ENCODE data around the gene KREMEN2. TPM values are rescaled to one million over a fixed set of nuclear protein-coding genes. Genes with fewer than 3 reads are reported as not detected.

KREMEN2 gene
- polyA plus RNA-seq, 3 donors, result 0.09 TPM; not detected in 2

DNA sequence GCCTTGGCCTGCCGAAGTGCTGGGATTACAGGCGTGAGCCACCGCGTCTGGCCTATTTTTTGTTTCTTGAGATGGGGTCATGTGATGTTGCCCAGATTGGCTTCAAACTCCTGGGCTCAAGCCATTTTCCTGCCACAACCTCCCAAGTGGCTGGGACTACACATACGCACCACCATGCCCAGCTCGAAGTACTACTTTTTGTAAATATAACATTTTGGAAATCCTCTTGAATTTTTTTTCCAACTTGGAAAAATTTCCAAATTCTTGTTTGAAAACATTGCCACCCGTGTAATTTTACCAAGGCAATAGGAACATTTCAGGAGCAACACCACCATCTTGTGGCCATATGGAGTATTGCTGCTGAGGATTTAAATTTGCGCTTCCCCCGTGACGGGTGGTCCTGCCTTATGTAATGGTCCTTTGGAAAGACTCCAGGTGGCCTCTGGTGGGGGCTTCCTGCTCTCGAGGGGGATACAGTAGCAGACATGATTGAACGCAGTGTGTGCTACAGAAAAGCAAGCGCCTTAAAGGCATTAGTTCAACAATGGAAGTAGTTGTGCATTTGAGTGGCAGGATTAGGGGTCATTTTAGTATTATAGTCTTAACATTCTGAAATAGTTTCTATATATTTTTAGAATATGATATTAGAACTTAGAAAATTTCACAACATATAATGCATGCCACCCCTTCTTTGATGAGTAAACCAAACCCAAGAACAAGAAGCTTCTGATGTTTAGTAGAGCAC is 44.4 kb upstream of the KREMEN2 start:
- WGBS (ENCODE audit: insufficient coverage), result 21% methylated on average over 8 of the region's 13 CpGs
- no peak overlapping the region for H3K4me3 ChIP-seq (replicated peaks in 1 of 3; ENCODE audit: low read depth in 2 of 3, low read length in 3 of 3)
- no peak overlapping the region for H3K4me3 Mint-ChIP-seq
- no peak overlapping the region for H3K9ac ChIP-seq (ENCODE audit: insufficient read depth, low read length, poor library complexity, severe bottlenecking)
- peaks cover 7 to 11% of the 10 kb centered on the region in 2 donors for H3K36me3 ChIP-seq (replicated peaks in 1 of 2; ENCODE audit: control insufficient read depth in 1 of 2, insufficient read depth in 2 of 2, low read length in 2 of 2)
- H4K20me1 ChIP-seq (ENCODE audit: insufficient read depth, low read length), result no peaks in the 10 kb centered on the region
- H3K4me2 ChIP-seq (replicated peaks; ENCODE audit: extremely low read depth, low read length, poor library complexity, severe bottlenecking), result no peak overlapping the region
- H3K27ac ChIP-seq (ENCODE audit: low read depth in 1 of 2, low read length in 2 of 2), result no peak overlapping the region
- H3K27me3 Mint-ChIP-seq (ENCODE audit: low read depth in 3 of 3), result peaks cover 0 to 3% (median 0%) of the 10 kb centered on the region in 3 donors
- H3K4me1 Mint-ChIP-seq, result peaks cover 15% of the 10 kb centered on the region
- peak; percentile 42 to 65 (median 61) for DNase-seq
- H3K9me3 ChIP-seq (replicated peaks in 1 of 2; ENCODE audit: control insufficient read depth in 1 of 2, insufficient read depth in 1 of 2, low read length in 2 of 2), result no peaks in the 10 kb centered on the region
- intact Hi-C loops (cut with micrococcal nuclease), result loop anchor here (2.0 to 10.0 kb wide), 4 partner anchors 15 to 205 kb away; no protein-coding TSS in a partner anchor
- H3K4me1 ChIP-seq (ENCODE audit: control insufficient read depth in 1 of 2, insufficient read depth in 2 of 2, low read length in 2 of 2), result peaks cover 9 to 15% of the 10 kb centered on the region in 2 donors
- H3K27me3 ChIP-seq (ENCODE audit: control insufficient read depth in 2 of 2, insufficient read depth in 2 of 2, low read length in 2 of 2), result no peaks in the 10 kb centered on the region
- peaks cover 23 to 60% of the 10 kb centered on the region in 2 donors for H3K36me3 Mint-ChIP-seq
- TF ChIP-seq, protein P1, sequence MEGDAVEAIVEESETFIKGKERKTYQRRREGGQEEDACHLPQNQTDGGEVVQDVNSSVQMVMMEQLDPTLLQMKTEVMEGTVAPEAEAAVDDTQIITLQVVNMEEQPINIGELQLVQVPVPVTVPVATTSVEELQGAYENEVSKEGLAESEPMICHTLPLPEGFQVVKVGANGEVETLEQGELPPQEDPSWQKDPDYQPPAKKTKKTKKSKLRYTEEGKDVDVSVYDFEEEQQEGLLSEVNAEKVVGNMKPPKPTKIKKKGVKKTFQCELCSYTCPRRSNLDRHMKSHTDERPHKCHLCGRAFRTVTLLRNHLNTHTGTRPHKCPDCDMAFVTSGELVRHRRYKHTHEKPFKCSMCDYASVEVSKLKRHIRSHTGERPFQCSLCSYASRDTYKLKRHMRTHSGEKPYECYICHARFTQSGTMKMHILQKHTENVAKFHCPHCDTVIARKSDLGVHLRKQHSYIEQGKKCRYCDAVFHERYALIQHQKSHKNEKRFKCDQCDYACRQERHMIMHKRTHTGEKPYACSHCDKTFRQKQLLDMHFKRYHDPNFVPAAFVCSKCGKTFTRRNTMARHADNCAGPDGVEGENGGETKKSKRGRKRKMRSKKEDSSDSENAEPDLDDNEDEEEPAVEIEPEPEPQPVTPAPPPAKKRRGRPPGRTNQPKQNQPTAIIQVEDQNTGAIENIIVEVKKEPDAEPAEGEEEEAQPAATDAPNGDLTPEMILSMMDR (IDR thresholded peaks at IDR 0.05), result peak; percentile 91
- H3K27ac Mint-ChIP-seq, result peak overlapping the region in 4 of 7 donors; percentile 35 to 82 (median 58)
- no peaks in the 10 kb centered on the region for H3K79me2 ChIP-seq (ENCODE audit: insufficient read depth, low read length)
- peaks cover 0 to 3% (median 0%) of the 10 kb centered on the region in 7 donors for H3K9me3 Mint-ChIP-seq
- H2AFZ ChIP-seq (ENCODE audit: insufficient read depth, low read depth, low read length, poor library complexity, severe bottlenecking), result no peak overlapping the region

DNA sequence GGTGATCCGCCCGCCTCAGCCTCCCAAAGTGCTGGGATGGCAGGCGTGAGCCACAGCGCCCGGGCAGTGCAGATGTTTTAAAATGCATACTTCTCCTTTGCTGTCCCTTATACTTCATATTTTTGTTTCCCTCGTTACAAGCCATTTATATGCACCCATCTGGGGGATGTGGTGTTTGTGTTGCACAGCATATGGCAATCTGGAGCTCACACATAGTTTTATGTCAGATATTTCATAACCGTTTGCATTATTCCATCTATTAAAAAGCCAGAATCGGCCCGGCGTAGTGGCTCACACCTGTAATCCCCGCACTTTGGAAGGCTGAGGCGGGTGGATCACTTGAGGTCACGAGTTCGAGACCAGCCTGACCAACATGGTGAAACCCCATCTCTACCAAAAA is 40.6 kb upstream of the KREMEN2 start:
- no peak overlapping the region for H3K9ac ChIP-seq (ENCODE audit: insufficient read depth, low read length, poor library complexity, severe bottlenecking)
- H3K9me3 ChIP-seq (replicated peaks in 1 of 2; ENCODE audit: control insufficient read depth in 1 of 2, insufficient read depth in 1 of 2, low read length in 2 of 2), result no peaks in the 10 kb centered on the region
- no peak overlapping the region for H3K4me2 ChIP-seq (replicated peaks; ENCODE audit: extremely low read depth, low read length, poor library complexity, severe bottlenecking)
- no peaks in the 10 kb centered on the region for H3K27me3 Mint-ChIP-seq (ENCODE audit: low read depth in 3 of 3)
- no peak overlapping the region for H3K27ac Mint-ChIP-seq
- no peak for DNase-seq
- H3K4me3 ChIP-seq (replicated peaks in 1 of 3; ENCODE audit: low read depth in 2 of 3, low read length in 3 of 3), result no peak overlapping the region
- H3K4me1 ChIP-seq (ENCODE audit: control insufficient read depth in 1 of 2, insufficient read depth in 2 of 2, low read length in 2 of 2), result peaks cover 6 to 8% of the 10 kb centered on the region in 2 donors
- H3K27ac ChIP-seq (ENCODE audit: low read depth in 1 of 2, low read length in 2 of 2), result no peak overlapping the region
- peaks cover 12% of the 10 kb centered on the region for H3K4me1 Mint-ChIP-seq
- 95% methylated on average over 5 of the region's 14 CpGs for WGBS (ENCODE audit: insufficient coverage)
- intact Hi-C loops (cut with micrococcal nuclease), result loop anchor here in 1 of 2 donors (5.0 kb wide), 1 partner anchor 86 kb away; no protein-coding TSS in a partner anchor
- no peak overlapping the region for H3K4me3 Mint-ChIP-seq
- H3K9me3 Mint-ChIP-seq, result peaks cover 0 to 1% (median 0%) of the 10 kb centered on the region in 7 donors
- H3K27me3 ChIP-seq (ENCODE audit: control insufficient read depth in 2 of 2, insufficient read depth in 2 of 2, low read length in 2 of 2), result no peaks in the 10 kb centered on the region
- peaks cover 15 to 38% of the 10 kb centered on the region in 2 donors for H3K36me3 Mint-ChIP-seq
- no peak overlapping the region for H2AFZ ChIP-seq (ENCODE audit: insufficient read depth, low read depth, low read length, poor library complexity, severe bottlenecking)
- no peaks in the 10 kb centered on the region for H3K79me2 ChIP-seq (ENCODE audit: insufficient read depth, low read length)
- TF ChIP-seq, protein P1 (IDR thresholded peaks at IDR 0.05), result no peak
- H4K20me1 ChIP-seq (ENCODE audit: insufficient read depth, low read length), result peaks cover 6% of the 10 kb centered on the region
- H3K36me3 ChIP-seq (replicated peaks in 1 of 2; ENCODE audit: control insufficient read depth in 1 of 2, insufficient read depth in 2 of 2, low read length in 2 of 2), result peaks cover 7 to 11% of the 10 kb centered on the region in 2 donors
